Hematopoietic multipotent progenitor cell treated with erythropoietin and hydrocortisone succinate and interleukin-3 and kit ligand, for 15 days (in vitro differentiated cells): ENCODE data around the gene STX8.

Experiments
- DNase-seq: peaks from one replicate; pipeline ENCODE4 v3.0.0-alpha.2; 2015; ENCODE audit warnings: low spot score

The STX8 gene

DNA sequence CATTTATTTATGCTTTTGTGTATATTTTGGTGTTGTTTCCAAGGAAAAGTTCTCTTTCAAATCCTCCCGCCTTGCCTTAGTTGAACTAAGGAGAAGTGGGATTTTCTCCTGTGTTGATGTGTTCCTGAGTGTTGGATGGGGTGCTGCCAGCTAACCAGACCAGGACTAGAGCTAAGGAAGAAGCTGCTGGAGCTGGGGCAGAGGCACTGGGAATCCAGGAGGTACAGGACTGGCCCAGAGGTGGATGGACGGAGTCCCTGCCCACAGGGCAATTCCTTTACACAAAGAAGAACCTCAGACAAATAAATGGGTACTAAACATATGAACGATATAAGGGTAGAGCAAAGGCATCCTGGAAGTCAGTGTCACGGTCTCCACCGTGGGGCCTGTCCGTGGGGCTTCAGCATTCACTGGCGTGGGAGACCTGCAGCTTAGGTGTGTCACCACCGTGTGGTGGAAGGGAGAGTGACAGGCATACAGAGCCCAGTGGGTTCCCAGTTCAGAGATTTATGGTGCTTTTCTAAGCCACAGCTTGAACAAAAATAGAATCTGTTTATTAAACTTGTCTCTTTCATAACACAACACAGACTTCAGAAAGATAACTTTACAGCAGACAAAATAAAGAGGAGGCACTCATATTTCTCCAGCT is 283.6 kb downstream of the STX8 start:
- DNase-seq: no peak

DNA sequence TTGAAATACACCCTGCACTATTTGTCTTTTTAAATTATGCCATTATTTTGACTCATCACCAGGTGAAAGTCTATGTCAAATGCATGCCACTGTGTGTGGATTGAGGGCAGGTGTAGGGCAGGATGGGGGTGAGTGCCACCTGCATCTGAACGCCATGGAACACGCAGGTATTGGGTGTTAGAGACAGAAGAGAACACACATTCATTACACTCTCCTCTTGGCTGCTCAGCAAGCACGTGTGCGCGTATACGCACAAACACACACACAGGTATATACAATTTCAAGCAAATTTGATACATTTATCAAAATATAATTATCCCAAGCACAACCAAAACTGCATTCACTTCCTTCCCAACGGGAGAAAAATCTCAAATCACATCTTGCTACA is 285.4 kb downstream of the STX8 start:
- DNase-seq: no peak

DNA sequence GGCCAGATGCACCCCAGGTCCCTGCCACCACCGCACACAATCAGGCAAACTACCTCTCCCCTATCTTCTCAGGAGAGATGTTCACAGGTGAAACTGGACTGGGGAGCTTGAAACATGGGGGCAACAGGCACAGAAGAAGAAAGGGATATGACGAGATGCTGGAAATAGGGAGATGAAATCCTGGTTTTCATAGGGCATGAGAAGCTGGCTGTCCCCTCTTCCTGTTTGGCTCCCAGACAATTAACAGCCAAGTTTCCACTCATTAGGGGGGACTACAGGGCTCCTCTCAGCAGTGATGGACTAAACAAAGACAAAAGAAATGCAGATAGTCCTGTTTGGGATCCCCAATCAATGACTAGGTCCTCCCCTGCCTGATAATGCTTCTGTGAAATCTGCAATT is 288.3 kb downstream of the STX8 start:
- no peak for DNase-seq

DNA sequence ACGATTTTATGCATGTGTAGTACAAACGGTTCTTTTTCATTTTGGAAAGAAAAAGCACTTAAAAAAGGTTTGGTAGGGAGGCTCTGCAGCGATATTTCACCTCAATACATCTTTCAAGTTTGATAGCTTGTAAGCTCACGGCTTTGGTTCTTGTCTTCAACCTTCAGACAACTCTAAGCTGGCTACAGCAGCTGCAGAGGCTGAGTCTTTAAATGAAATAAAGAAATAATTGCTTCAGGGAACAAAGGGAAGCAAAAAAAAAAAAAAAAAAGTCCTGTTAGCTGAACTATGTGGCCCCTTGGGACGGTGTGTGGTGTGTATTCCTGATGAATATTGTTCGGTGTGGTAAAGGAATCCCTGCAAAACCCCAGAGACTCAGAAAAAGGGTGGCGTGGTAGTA is 289.2 kb downstream of the STX8 start:
- DNase-seq: no peak

DNA sequence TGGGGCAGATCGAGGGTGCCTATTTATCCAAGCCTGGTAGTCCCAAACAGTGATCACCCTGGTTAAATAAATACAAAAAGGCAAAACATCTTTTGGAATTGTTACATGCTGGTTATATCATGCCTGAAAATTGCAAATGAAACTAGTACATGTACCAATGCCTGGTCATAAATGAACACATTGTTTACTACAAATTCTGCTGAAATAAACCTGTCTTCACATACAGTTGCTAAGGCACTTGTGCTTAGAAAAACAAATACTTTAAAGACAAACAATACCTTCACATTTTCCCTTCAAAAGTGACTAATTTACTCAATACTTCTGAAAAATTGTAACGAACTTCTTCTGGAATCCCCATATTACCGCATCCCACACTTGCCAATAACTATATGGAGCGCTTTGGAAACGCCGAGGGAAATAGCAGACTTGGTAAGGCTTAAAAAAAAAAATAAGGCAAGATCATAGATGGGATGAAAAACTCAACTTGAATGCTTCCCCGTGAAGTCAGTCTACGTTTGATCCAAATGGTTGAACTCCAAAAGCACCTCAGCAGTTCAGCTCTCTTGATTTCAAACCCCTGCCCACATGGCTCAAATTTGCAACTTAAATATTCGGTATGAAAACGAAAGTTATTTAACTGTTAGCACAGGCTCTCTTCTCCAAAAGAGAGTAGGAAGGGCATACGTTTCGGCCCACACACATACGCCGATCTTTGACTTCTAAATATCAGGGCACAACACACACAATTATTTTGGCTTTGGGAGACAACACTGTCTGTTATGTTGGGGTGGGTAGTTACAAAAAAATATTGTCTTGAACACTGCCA is 289.8 kb downstream of the STX8 start:
- DNase-seq: no peak

DNA sequence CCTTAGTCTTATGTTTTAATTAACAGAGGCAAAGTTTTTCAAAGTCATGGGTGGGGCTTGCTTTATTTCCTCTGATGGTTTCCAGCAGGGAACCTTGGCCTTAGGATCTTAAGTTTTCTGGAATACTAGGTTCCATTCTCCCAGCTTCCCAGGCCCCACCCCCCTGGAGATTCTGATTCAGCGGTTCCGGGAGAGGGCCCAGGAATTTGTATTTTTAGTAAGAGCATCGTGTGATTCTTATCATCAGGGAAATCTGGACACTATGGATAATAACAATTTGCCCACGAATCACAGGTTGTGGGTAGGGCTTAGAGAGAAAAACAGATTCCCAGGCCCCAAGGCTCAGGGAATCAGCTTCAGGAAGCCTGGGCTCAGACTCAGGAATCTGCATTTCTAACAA is 290.7 kb downstream of the STX8 start:
- no peak for DNase-seq

DNA sequence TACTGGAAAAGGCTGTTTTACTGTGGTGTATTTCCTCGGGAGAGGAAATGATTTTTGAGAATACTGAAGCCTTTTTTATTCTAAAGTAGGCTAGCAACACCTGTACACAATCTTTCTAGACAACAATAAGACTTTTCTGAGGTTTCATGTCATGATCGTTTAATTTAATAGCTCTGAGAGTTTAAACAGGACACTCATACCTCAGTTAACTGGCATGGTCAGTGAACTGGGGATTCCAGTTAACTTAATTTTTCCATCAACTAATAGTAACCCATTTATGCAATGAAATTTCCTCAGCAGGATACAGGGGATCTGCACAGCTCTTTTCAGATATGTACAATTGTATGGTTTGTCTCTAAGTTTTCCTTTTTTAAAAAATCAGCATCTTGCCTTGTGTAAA is 291.7 kb downstream of the STX8 start:
- DNase-seq: no peak

DNA sequence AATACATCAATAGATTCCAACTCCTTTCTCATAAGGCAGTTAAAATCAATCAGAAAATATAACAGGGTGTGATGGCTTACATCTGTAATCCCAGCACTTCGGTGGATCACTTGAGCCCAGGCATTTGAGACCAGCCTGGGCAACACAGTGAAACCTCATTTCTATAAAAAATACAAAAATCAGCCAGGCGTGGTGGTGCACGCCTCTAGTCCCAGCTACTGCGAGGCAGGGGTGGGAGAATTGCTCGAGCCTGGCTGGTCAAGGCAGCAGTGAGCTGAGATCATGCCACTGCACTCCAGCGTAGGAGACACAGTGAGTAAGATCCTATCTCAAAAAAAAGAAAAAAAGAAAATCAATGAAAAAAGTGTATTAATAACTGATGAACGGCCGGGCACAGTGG is 295.7 kb downstream of the STX8 start:
- no peak for DNase-seq

DNA sequence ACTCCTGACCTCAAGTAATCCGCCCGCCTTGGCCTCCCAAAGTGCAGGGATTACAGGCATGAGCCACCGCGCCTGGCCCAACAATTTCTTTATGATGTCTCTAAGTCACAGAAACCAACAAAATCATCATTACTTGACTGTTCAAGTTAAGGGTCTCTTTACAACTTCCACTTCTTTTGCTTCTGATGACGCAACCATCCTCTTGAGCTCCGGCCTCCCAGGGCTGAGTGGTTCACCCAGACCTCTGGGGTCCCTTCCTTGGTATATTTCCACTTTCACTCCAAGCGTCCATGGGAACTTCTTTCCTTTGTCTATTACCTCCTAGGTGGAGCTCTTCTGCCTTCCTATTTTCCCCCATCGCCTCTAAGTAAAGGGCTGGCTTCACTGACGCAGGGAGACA is 300.6 kb downstream of the STX8 start:
- no peak for DNase-seq

DNA sequence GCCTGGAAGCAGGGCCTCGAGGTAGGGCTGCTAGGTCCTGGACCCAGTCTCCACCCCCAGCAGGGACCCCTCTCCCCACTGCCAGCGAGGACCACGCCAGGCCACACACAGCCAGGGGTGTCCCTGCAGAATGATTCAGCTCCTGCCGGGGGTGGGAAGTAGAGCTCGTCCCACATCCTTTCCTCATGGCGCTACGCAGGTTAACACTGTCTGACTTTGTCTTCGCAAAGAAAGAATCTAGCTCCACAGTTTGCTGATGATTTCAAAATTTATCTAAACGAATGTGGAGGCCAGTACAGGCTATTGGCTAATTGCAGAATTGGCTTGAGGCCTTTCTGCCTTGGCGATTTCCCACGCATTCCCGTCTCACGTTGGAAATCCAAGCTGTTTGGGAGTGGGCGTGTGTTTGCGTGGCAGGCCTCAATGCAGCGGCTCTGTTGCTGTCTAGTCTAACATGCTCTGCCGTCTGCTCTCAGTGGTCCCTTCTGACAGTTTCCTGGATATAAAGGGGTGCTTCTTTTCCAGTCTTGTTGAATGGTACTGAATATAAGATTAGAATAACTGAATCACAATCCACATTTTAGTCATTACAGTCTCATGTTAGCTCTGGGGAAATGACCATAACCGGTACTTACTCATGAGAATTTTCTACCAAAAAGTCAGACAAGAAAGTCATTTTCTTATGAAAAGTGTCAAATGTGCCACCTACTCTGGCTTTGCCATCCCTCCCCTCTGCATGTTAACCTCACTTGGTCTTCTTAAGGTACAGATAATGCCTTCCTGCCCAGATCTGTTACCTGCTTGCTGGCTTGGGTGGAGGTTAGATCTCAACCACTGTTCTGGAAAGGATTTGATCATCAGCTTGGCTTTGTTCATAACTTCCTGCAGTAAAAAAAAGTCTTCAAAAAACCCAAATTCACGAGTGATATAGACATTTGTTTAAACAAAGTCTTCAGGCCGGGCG is 301.9 kb downstream of the STX8 start:
- no peak for DNase-seq

DNA sequence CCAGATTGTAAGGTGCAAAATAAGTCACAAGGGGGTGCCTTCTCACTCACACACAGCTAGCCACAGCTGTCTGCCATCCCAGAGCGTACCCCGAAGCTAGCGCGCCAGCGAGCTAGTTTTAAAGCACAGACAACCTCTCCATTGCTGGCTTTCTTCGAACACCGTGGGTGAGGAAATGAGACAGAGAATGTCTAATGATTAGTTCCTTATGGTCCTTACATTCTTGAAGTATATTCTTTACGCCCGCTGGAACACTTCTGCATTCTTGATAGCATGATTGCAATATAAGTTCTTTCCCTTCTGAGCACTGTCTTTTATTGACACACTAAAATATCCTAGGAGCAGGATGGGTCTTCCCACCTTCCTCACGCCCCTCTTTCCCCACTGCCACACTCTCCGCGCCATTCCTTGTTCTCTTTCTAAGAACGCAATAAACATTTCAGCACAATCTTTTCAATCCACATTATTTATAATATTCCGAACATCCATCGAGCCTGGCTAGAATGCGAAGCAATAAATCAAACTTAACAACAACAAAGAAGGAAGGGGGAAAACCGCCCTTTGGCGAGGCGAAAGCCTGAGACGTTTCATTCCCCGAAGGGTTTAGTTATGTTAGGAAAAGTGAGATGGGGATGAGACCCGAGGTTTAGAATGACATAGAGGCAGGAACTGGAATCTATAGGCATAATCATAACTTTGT is 303.0 kb downstream of the STX8 start:
- DNase-seq: no peak

DNA sequence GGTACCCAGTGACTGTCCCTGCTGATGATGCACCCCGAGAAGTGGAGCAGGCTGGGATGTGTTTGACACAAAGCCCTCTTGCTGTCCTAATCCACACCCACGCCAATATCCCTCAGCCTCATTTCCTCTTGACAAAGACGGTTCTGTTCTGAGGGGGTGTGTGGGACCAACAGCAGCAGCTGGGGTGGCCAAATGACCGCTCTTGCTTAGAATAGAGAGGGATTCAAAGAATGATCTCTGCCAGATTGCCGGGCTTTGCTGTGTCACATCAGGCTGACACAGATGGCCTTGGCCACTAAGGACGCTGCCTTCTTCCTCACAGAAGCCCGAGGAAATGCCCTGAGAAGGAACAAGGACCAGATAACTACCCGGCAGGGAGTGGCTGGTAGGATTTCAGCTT is 303.6 kb downstream of the STX8 start:
- DNase-seq: no peak

DNA sequence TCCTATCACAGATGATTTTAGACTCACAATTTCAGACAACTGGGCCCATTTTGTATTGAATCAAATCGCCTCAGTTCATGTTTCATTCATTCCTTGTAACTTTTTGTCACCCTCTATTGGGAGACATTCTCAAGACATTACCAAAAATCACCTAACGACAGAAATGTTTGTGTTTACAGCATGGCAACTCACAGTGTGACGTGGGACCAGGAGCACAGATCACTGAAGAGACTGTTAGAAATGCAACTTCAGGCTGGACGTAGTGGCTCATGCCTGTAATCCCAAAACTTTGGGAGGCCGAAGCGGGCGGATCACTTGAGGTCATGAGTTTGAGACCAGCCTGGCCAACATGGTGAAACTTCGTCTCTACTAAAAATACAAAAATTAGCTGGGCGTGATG is 304.7 kb downstream of the STX8 start:
- DNase-seq: no peak

DNA sequence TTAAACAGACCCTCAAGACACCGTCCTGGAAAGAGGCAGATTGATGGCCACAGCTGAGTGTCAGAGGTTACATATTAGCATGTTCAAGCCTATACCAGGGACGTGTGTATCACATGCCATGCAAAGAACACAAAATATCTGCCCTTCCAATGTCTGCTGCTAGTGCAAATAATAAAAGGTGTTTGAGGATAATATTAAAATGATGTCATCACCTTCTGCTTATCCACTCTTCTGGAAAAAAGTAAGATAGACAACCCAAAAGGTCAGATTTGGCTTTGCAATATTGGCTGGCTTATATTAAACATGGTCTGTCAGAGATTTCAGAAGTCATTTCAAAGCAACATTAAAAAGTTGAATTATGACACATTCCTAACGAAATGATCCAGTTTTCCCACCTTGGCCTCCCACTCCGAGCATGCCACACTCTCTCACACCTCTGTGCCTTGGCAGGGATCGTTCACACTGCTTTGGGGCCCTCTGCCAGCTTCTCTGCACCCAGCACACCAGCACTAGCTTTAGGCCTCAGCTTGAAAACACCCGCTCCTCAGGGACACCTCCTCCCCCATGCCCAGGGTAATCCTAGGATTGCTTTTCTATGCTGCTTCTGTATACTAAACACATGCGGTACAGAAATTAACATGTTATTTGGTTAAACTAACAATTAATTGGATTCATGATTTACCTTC is 306.1 kb downstream of the STX8 start:
- no peak for DNase-seq

DNA sequence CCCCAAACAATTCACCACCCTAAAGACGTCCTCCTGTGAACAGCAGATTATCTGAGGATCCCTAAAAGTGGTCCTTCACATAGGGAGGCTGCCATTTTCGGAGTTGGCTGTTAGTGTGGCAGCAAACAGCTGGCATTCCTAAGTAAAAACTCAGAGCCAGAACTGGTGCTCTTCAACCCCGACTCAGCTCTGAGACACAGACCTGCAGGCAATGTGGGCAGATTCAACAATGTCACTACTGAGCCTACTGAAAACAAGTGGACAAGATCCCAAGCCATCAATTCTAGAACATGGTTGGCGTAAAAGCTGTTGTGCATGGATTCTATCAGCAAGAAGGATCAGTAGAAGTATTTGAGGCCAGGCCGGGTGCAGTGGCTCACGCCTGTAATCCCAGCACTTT is 307.1 kb downstream of the STX8 start:
- no peak for DNase-seq

DNA sequence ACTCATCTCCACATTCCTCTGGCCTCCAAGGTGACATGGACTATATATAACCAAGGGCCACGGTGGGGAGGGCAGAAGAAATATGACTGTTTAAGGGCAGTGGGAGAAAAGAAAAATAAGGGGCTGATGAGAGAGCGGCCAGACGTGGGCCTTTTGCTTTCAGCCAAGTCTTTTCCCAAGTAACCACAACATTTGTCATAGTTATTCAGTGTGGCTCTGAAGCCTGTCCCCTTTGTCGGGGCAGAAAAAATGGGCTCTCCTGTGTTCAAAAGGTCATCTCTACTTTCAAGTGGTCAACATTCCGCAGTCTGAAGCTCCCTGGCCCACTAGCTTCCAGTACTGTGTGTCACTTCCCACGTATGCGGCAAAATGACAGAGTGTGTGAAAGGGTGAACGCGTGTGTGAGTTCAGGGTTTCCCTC is 308.9 kb downstream of the STX8 start:
- DNase-seq: no peak

DNA sequence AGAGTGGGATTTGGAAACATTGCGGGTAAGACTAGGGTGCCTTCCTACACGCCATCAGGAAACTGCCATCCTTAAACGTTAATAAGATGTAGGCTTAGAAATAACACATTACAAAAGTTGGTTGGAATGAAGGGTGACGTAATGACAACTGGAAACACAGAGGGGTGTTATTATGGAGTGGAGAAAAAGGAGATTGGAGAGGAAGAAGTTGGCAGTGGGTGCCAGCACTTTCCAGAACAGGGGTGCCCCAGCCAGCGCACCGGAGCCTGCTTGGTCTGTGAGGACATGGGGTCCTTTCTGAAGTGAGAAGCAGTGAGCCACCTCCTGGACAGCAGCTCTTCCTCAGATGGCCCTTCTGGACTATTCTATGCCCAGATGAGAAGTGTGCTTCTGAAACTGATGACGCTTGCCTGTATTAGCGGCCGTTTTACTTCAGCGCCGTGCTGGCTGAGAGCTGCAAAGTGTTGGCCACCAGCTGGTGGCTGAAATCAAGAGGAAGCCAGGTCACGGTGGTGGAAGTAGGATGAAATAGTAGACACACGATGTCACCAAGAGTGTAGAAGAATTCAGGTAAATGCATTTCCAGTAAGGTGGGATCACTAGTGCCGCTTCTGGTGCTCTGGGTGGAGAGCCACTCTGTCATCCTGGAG is 309.5 kb downstream of the STX8 start:
- no peak for DNase-seq

DNA sequence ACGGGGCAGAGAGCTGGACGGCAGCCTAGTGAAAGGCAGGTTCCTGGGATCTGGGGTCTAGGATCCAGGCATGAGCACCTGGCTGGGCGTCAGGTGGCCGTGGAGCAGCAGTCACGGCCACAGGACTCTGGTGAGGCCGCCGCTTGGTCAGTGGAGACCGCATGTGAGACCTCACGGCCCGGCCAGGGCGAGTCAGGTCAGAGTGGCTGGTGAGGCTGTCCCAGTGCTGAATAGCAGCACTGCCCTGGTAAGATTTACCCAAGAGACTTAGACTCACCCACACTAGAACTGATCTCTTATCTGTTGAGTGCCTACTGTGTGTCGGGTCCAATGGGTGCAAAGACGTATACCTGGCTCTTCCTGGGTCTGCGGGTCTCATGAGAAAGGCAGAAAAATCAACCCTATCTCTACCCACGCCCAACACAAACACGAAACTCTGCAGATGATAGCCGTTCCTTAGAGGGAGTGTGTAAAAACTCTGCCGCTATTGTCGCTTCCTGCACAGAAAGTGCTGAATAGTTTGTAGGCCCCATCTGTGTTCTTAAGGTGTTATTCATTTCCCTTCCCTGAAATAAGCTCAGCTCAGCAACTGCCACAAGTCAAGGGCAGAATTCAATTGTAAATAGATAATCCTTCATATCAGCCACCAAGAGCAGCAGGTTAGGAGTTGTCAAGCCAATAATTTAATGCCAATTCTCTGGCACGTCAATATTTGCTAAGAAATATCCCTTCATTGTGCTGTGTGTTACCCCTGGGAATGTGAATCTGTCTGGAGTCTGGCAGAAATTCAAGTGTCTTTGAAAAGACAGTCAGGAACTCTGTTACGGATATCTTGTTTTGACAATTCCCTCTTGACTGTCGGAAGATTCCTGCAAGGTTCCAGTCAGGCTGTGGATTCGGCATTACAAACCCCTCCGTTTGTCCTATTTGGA is 314.3 kb downstream of the STX8 start:
- no peak for DNase-seq

DNA sequence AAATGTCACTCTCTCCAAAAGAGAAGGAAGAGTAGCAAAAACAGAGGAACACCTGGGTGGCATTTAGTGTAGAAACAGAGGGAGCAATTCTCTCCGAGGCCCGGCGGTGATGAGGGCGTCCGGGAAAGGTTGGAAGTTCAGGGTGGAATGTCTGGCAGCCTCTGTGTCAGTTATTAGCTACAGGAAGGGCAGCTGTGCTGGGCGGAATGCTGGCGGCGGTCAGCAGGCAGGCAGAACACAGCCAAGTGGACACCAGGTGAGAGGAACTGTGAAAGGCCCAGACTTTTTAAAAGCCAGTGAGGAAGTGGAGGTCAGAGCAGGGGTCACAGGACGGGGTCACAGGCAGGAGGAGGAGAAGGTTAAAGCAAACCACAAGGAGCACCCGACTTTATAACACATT is 316.2 kb downstream of the STX8 start:
- no peak for DNase-seq
